ENCODE results near the gene NRXN3. TPM values are rescaled to one million over a fixed set of nuclear protein-coding genes. Genes with fewer than 3 reads are reported as not detected.

Gene NRXN3
- total RNA-seq, 1 experiment from 2014 or later = 1.1 TPM

GRCh38 chr14:78704965-78705364 lies 534.8 kb downstream of the NRXN3 start:
- H3K4me2 ChIP-seq (ENCODE audit: low read length) = no peak overlapping the region
- H3K4me1 ChIP-seq (ENCODE audit: insufficient read depth, low read length) = no peaks in the 10 kb centered on the region
- H3F3A ChIP-seq (ENCODE audit: low read length, unreplicated experiment) = no peaks in the 10 kb centered on the region
- no peak overlapping the region for H3K4me3 ChIP-seq (ENCODE audit: low read length)
- H3K36me3 ChIP-seq (ENCODE audit: low read depth, low read length) = no peaks in the 10 kb centered on the region
- no peak overlapping the region for H3K9ac ChIP-seq (ENCODE audit: low read length)
- no peak for DNase-seq
- no peaks in the 10 kb centered on the region for H3K27me3 ChIP-seq (ENCODE audit: low read length)
- ChIA-PET CTCF (no interaction called here), POLR2A (ENCODE audit: unreplicated experiment) (no interaction called here)
- intact Hi-C loops (cut with micrococcal nuclease) = no loop called here
- no peaks in the 10 kb centered on the region for H3K9me2 ChIP-seq (replicated peaks; ENCODE audit: low read length)
- no peak for TF ChIP-seq CTCF (conservative IDR thresholded peaks at IDR 0.05; ENCODE audit: low read depth, low read length)
- TF ChIP-seq EZH2phosphoT487 (IDR thresholded peaks at IDR 0.05; ENCODE audit: borderline replicate concordance, low read length) = no peak
- no peak for TF ChIP-seq EZH2 (IDR thresholded peaks at IDR 0.05; ENCODE audit: low read length, unreplicated experiment)
- H3K27ac ChIP-seq (ENCODE audit: low read length) = no peak overlapping the region
- no peaks in the 10 kb centered on the region for H4K20me1 ChIP-seq (ENCODE audit: low read length)
- BruUV-seq (replicated peaks) = no TSS peak
- H2AFZ ChIP-seq (ENCODE audit: low read length) = no peak overlapping the region
- H3K79me2 ChIP-seq (ENCODE audit: low read length) = no peaks in the 10 kb centered on the region
- ATAC-seq = no peak
- no peaks in the 10 kb centered on the region for H3K9me3 ChIP-seq (ENCODE audit: low read length)

GRCh38 chr14:78705989-78706388 lies 535.8 kb downstream of the NRXN3 start:
- Histone ChIP-seq H3K4me1 (ENCODE audit: insufficient read depth, low read length) (no peaks in the 10 kb centered on the region), H3K27me3 (ENCODE audit: low read length) (no peaks in the 10 kb centered on the region), H3K9me3 (ENCODE audit: low read length) (0 out of 2 replicates have a peak, but pooled peaks cover 7% of the 10 kb centered on the region), H3K4me3 (ENCODE audit: low read length) (no peak overlapping the region), H4K20me1 (ENCODE audit: low read length) (no peaks in the 10 kb centered on the region), H3K4me2 (ENCODE audit: low read length) (no peak overlapping the region), H3K9me2 (replicated peaks; ENCODE audit: low read length) (no peaks in the 10 kb centered on the region), H3K36me3 (ENCODE audit: low read depth, low read length) (no peaks in the 10 kb centered on the region), H3F3A (ENCODE audit: low read length, unreplicated experiment) (no peaks in the 10 kb centered on the region), H2AFZ (ENCODE audit: low read length) (no peak overlapping the region), H3K9ac (ENCODE audit: low read length) (no peak overlapping the region), H3K79me2 (ENCODE audit: low read length) (no peaks in the 10 kb centered on the region), H3K27ac (ENCODE audit: low read length) (no peak overlapping the region)
- intact Hi-C loops (cut with micrococcal nuclease) = no loop called here
- ChIA-PET POLR2A (ENCODE audit: unreplicated experiment) (no interaction called here), CTCF (no interaction called here)
- TF ChIP-seq CTCF (conservative IDR thresholded peaks at IDR 0.05; ENCODE audit: low read depth, low read length) (no peak), EZH2 (IDR thresholded peaks at IDR 0.05; ENCODE audit: low read length, unreplicated experiment) (no peak), EZH2phosphoT487 (IDR thresholded peaks at IDR 0.05; ENCODE audit: borderline replicate concordance, low read length) (no peak)
- no TSS peak for BruUV-seq (replicated peaks)
- DNase-seq (no peak), ATAC-seq (no peak)

- CTCF ChIA-PET = interaction anchor here (0.5 kb wide), 1 partner anchor 80 kb away, joined by 3 read pairs; no protein-coding TSS in a partner anchor
- intact Hi-C loops (cut with micrococcal nuclease) = no loop called here
- DNase-seq (no peak), ATAC-seq (no peak)
- POLR2A ChIA-PET (ENCODE audit: unreplicated experiment) = no interaction called here
- no peak overlapping the region for H3K4me3 ChIP-seq (ENCODE audit: low read length)
- H3F3A ChIP-seq (ENCODE audit: low read length, unreplicated experiment) = no peaks in the 10 kb centered on the region
- no peaks in the 10 kb centered on the region for H3K36me3 ChIP-seq (ENCODE audit: low read depth, low read length)
- no TSS peak for BruUV-seq (replicated peaks)
- no peaks in the 10 kb centered on the region for H4K20me1 ChIP-seq (ENCODE audit: low read length)
- no peak overlapping the region for H3K4me2 ChIP-seq (ENCODE audit: low read length)
- no peak overlapping the region for H2AFZ ChIP-seq (ENCODE audit: low read length)
- 0 out of 2 replicates have a peak, but pooled peaks cover 9% of the 10 kb centered on the region for H3K9me3 ChIP-seq (ENCODE audit: low read length)
- H3K27ac ChIP-seq (ENCODE audit: low read length) = no peak overlapping the region
- H3K9ac ChIP-seq (ENCODE audit: low read length) = no peak overlapping the region
- H3K27me3 ChIP-seq (ENCODE audit: low read length) = no peaks in the 10 kb centered on the region
- no peaks in the 10 kb centered on the region for H3K9me2 ChIP-seq (replicated peaks; ENCODE audit: low read length)
- no peaks in the 10 kb centered on the region for H3K79me2 ChIP-seq (ENCODE audit: low read length)
- no peaks in the 10 kb centered on the region for H3K4me1 ChIP-seq (ENCODE audit: insufficient read depth, low read length)
- TF ChIP-seq CTCF (conservative IDR thresholded peaks at IDR 0.05; ENCODE audit: low read depth, low read length) (no peak), EZH2phosphoT487 (IDR thresholded peaks at IDR 0.05; ENCODE audit: borderline replicate concordance, low read length) (no peak), EZH2 (IDR thresholded peaks at IDR 0.05; ENCODE audit: low read length, unreplicated experiment) (no peak)
These were observed 539.8 kb downstream of the NRXN3 start for GRCh38 chr14:78709795-78710557.
